D721Med (cell line): Measurements from ENCODE around the gene DLX1.

ENCODE experiments used
- DNase-seq: peaks from one replicate; pipeline ENCODE4 v3.0.0; 2011; ENCODE audit warnings: low spot score; ENCODE audit not compliant: insufficient read length
- FAIRE-seq: peaks from 2 replicates; lab custom pipeline; 2011; peaks lifted over from hg19 to GRCh38; lab: Jason Lieb, UNC
- CTCF ChIP-seq: IDR thresholded peaks from 2 replicates; pipeline ENCODE4 v1.5.1; 2012; ENCODE audit warnings: mild to moderate bottlenecking, control low read depth; ENCODE audit not compliant: insufficient read depth; ENCODE audit errors: missing control alignments

The DLX1 gene

GRCh38 chr2:172092716-172093415, 7.6 kb downstream of the DLX1 start:
- FAIRE-seq (no peak), DNase-seq (peak; percentile 20)
- no peak for TF ChIP-seq CTCF

- DNase-seq (no peak), FAIRE-seq (no peak)
- no peak for TF ChIP-seq CTCF
These were observed 8.3 kb downstream of the DLX1 start for GRCh38 chr2:172093416-172094293.

GRCh38 chr2:172094294-172095145, 9.2 kb downstream of the DLX1 start:
- no peak for TF ChIP-seq CTCF
- no peak for FAIRE-seq
- peak; percentile 47 for DNase-seq

- TF ChIP-seq CTCF, result no peak
- no peak for FAIRE-seq
- DNase-seq, result peak; percentile 39
These were observed 10.0 kb downstream of the DLX1 start for GRCh38 chr2:172095146-172095904.

GRCh38 chr2:172095905-172096625, 10.8 kb downstream of the DLX1 start:
- FAIRE-seq (no peak), DNase-seq (peak; percentile 18)
- TF ChIP-seq CTCF, result peak; percentile 39
